Measurements from ENCODE around the gene PPP1R16B.

DNA sequence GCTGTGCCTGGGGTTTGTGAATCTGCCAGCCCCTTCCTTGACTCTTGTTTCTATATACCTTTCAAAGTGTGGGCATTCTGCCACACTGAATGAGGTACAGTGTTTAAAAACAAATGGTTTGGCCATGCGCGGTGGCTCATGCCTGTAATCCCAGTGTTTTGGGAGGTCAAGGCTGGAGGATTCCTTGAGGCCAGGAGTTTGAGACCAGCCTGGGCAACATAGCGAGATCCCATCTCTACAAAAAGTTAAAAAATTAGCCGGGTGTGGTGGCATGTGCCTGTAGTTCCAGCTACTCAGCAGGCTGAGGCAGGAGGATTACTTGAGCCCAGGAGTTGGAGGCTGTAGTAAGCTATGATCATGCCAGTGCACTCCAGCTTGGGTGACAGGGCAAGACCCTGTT lies 126.5 kb downstream of the PPP1R16B start:
- TF ChIP-seq, protein P1, sequence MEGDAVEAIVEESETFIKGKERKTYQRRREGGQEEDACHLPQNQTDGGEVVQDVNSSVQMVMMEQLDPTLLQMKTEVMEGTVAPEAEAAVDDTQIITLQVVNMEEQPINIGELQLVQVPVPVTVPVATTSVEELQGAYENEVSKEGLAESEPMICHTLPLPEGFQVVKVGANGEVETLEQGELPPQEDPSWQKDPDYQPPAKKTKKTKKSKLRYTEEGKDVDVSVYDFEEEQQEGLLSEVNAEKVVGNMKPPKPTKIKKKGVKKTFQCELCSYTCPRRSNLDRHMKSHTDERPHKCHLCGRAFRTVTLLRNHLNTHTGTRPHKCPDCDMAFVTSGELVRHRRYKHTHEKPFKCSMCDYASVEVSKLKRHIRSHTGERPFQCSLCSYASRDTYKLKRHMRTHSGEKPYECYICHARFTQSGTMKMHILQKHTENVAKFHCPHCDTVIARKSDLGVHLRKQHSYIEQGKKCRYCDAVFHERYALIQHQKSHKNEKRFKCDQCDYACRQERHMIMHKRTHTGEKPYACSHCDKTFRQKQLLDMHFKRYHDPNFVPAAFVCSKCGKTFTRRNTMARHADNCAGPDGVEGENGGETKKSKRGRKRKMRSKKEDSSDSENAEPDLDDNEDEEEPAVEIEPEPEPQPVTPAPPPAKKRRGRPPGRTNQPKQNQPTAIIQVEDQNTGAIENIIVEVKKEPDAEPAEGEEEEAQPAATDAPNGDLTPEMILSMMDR (IDR thresholded peaks at IDR 0.05): no peak
- TF ChIP-seq POLR2A (IDR thresholded peaks at IDR 0.05): no peak
